OCI-LY3 (cell line): Measurements from ENCODE around the gene PCSK4.

Source experiments
- H2AFZ ChIP-seq: fragments of 200-600, 300-600 bp; shearing (Covaris generic); 2 replicates; pipeline ENCODE4 v1.6.0; 2014; ENCODE audit warnings: antibody characterized with exemption, low read depth, low read length
- H3K27ac ChIP-seq: fragments of 200-600, 300-600 bp; sonication (generic); 2 replicates; pipeline ENCODE4 v1.5.1; 2014; ENCODE audit warnings: mild to moderate bottlenecking, low read length, moderate library complexity, mixed read lengths
- H3K27me3 ChIP-seq: fragments of 200-600, 300-600 bp; sonication (generic); 2 replicates; pipeline ENCODE4 v1.6.1; 2014; ENCODE audit warnings: low read depth, low read length, mixed read lengths
- H3K36me3 ChIP-seq: fragments of 200-600, 300-600 bp; sonication (generic); replicated peaks from 2 replicates; pipeline ENCODE3; 2014; ENCODE audit warnings: low read depth, low read length, mixed read lengths
- H3K4me1 ChIP-seq: fragments of 300-600, 200-600 bp; sonication (generic); 2 replicates; pipeline ENCODE4 v1.6.1; 2014; ENCODE audit warnings: low read length, mixed read lengths
- H3K4me2 ChIP-seq: fragments of 200-600, 300-600 bp; sonication (generic); 2 replicates; pipeline ENCODE4 v1.6.1; 2014; ENCODE audit warnings: low read length, mixed read lengths
- H3K4me3 ChIP-seq: fragments of 300-600, 200-600 bp; sonication (generic); 2 replicates; pipeline ENCODE4 v1.5.1; 2014; ENCODE audit warnings: antibody characterized with exemption, mild to moderate bottlenecking, low read length, moderate library complexity
- H3K79me2 ChIP-seq: fragments of 300-600, 200-600 bp; shearing (Covaris generic); 2 replicates; pipeline ENCODE4 v1.6.1; 2014; ENCODE audit warnings: mild to moderate bottlenecking, low read length, mixed read lengths
- H3K9ac ChIP-seq: fragments of 300-600, 200-600 bp; shearing (Covaris generic); 2 replicates; pipeline ENCODE4 v1.6.0; 2014; ENCODE audit warnings: mild to moderate bottlenecking, low read length, moderate library complexity
- H3K9me3 ChIP-seq: fragments of 200-600, 300-600 bp; shearing (Covaris generic); 2 replicates; pipeline ENCODE4 v1.6.1; 2014; ENCODE audit warnings: low read length, mixed read lengths; ENCODE audit not compliant: insufficient read depth
- H4K20me1 ChIP-seq: fragments of 200-600, 300-600 bp; sonication (generic); 2 replicates; pipeline ENCODE4 v1.6.1; 2016; ENCODE audit warnings: low read length, mixed read lengths; ENCODE audit not compliant: insufficient read depth
- CTCF ChIP-seq: fragments of 200-600, 300-600 bp; sonication (generic); IDR thresholded peaks from 2 replicates; pipeline ENCODE4 v1.5.1; 2014; ENCODE audit warnings: antibody characterized with exemption, low read length, low read depth
- EZH2phosphoT487 ChIP-seq: fragments of 200-600 bp; shearing (Covaris generic); IDR thresholded peaks from 2 replicates; pipeline ENCODE4 v1.6.1; 2018; ENCODE audit warnings: antibody characterized with exemption, mixed run types, low read depth

PCSK4 gene

GRCh38 chr19:1474765-1475351, 15.3 kb downstream of the PCSK4 start:
- Histone ChIP-seq H3K4me2 (no peak overlapping the region), H3K79me2 (peaks cover 30% of the 10 kb centered on the region), H3K9ac (no peak overlapping the region), H3K4me1 (peaks cover 6% of the 10 kb centered on the region; the same call in 1 of the 2 replicates), H3K27me3 (no peaks in the 10 kb centered on the region), H2AFZ (no peak overlapping the region), H4K20me1 (peaks cover 30% of the 10 kb centered on the region), H3K4me3 (no peak overlapping the region), H3K9me3 (no peaks in the 10 kb centered on the region), H3K36me3 (peaks cover 17% of the 10 kb centered on the region), H3K27ac (no peak overlapping the region)
- TF ChIP-seq CTCF (no peak), EZH2phosphoT487 (no peak)

GRCh38 chr19:1474011-1474764, 16.0 kb downstream of the PCSK4 start:
- no peaks in the 10 kb centered on the region for H3K9me3 ChIP-seq
- no peak overlapping the region for H2AFZ ChIP-seq
- H3K4me2 ChIP-seq, result no peak overlapping the region
- TF ChIP-seq EZH2phosphoT487 (no peak), CTCF (no peak)
- H3K9ac ChIP-seq, result no peak overlapping the region
- peaks cover 6% of the 10 kb centered on the region; the same call in 1 of the 2 replicates for H3K4me1 ChIP-seq
- peaks cover 17% of the 10 kb centered on the region for H3K36me3 ChIP-seq
- peaks cover 30% of the 10 kb centered on the region for H4K20me1 ChIP-seq
- no peak overlapping the region for H3K27ac ChIP-seq
- H3K79me2 ChIP-seq, result peaks cover 30% of the 10 kb centered on the region
- H3K4me3 ChIP-seq, result no peak overlapping the region
- no peaks in the 10 kb centered on the region for H3K27me3 ChIP-seq

- Histone ChIP-seq H3K27ac (no peak overlapping the region), H3K27me3 (no peaks in the 10 kb centered on the region), H4K20me1 (peaks cover 30% of the 10 kb centered on the region), H3K79me2 (peaks cover 23% of the 10 kb centered on the region), H3K4me3 (no peak overlapping the region), H3K4me1 (peaks cover 6% of the 10 kb centered on the region; the same call in 1 of the 2 replicates), H3K9me3 (no peaks in the 10 kb centered on the region), H3K4me2 (no peak overlapping the region), H3K9ac (no peak overlapping the region), H3K36me3 (peaks cover 17% of the 10 kb centered on the region), H2AFZ (no peak overlapping the region)
- TF ChIP-seq EZH2phosphoT487 (no peak), CTCF (no peak)
Measured at GRCh38 chr19:1473085-1473851, 16.9 kb downstream of the PCSK4 start.
